ENCODE data around the gene TBKBP1. TPM values are rescaled to one million over a fixed set of nuclear protein-coding genes. Genes with fewer than 3 reads are reported as not detected.

TBKBP1 gene
- total and polyA plus RNA-seq, 9 of the 15 experiments (the other 6 are each of a cell fraction or from before 2014, with no cell fraction given), result 0.03 to 15.6 (median 6.8) TPM

DNA sequence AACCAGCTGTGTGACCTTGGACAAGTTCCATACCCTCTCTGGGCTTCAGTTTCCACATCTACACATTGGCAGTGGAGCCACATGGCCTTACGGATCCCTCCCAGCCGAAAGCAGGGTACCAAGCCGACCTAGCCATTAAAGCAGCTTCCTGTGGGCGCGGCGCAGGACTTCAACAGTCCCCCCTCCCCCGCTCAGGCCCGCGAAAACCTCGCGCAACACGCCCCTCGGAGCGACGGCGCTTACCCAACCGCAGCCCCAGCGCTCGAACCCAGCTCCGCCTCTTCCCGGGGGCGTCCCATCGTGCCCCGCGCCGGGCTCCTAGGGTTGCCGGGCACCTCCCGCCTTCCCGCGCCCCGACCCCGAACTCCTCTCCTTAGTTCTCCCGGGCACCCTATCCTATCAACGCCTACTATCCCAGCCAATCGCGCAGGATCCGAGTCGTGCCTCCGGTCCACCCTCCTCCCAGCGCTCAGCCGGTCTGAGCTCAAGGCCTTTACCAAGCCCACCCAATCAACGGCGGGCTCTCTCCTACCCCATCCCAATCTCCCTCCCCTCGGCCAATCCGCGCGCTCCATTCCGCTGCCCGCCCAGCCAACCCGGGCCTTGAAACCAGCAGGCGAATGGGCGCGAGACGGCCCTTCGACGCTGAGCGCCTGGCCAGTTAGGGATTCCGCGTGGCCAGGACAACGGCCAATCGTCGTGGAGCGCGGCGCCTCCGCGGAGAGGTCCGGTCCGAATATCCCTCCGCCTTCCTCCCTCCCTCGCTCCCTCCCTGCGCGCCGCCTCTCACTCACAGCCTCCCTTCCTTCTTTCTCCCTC lies 44.6 kb upstream of the TBKBP1 start, which contains the start of gene KPNB1 (continued):
- TF ChIP-seq, protein P1, sequence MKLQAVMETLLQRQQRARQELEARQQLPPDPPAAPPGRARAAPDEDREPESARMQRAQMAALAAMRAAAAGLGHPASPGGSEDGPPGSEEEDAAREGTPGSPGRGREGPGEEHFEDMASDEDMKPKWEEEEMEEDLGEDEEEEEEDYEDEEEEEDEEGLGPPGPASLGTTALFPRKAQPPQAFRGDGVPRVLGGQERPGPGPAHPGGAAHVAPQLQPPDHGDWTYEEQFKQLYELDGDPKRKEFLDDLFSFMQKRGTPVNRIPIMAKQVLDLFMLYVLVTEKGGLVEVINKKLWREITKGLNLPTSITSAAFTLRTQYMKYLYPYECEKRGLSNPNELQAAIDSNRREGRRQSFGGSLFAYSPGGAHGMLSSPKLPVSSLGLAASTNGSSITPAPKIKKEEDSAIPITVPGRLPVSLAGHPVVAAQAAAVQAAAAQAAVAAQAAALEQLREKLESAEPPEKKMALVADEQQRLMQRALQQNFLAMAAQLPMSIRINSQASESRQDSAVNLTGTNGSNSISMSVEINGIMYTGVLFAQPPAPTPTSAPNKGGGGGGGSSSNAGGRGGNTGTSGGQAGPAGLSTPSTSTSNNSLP (IDR thresholded peaks at IDR 0.05; ENCODE audit: borderline replicate concordance, low read depth, low read length), result no peak
- no peak for TF ChIP-seq GATA2 (CRISPR knock-in tag; IDR thresholded peaks at IDR 0.05)
- peak; percentile 64 for TF ChIP-seq JUND (IDR thresholded peaks at IDR 0.05; ENCODE audit: borderline replicate concordance, low read depth, low read length)
- peak; percentile 50; the same call in 1 of the 3 replicates for TF ChIP-seq JUND (tag; IDR thresholded peaks at IDR 0.05; ENCODE audit: borderline replicate concordance, low read depth, low read length)
- TF ChIP-seq ZC3H8 (IDR thresholded peaks at IDR 0.05), result no peak
- TF ChIP-seq, protein P2, sequence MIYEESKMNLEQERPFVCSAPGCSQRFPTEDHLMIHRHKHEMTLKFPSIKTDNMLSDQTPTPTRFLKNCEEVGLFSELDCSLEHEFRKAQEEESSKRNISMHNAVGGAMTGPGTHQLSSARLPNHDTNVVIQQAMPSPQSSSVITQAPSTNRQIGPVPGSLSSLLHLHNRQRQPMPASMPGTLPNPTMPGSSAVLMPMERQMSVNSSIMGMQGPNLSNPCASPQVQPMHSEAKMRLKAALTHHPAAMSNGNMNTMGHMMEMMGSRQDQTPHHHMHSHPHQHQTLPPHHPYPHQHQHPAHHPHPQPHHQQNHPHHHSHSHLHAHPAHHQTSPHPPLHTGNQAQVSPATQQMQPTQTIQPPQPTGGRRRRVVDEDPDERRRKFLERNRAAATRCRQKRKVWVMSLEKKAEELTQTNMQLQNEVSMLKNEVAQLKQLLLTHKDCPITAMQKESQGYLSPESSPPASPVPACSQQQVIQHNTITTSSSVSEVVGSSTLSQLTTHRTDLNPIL (CRISPR knock-in tag; IDR thresholded peaks at IDR 0.05), result no peak
- TF ChIP-seq, protein P3, sequence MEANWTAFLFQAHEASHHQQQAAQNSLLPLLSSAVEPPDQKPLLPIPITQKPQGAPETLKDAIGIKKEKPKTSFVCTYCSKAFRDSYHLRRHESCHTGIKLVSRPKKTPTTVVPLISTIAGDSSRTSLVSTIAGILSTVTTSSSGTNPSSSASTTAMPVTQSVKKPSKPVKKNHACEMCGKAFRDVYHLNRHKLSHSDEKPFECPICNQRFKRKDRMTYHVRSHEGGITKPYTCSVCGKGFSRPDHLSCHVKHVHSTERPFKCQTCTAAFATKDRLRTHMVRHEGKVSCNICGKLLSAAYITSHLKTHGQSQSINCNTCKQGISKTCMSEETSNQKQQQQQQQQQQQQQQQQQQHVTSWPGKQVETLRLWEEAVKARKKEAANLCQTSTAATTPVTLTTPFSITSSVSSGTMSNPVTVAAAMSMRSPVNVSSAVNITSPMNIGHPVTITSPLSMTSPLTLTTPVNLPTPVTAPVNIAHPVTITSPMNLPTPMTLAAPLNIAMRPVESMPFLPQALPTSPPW (CRISPR knock-in tag; IDR thresholded peaks at IDR 0.05), result peak; percentile 88
- no peak for TF ChIP-seq KLF10 (CRISPR knock-in tag; IDR thresholded peaks at IDR 0.05)
- peak; percentile 32; the same call in 1 of the 2 replicates for TF ChIP-seq MXI1 (IDR thresholded peaks at IDR 0.05; ENCODE audit: low read depth, low read length)
- TF ChIP-seq TGIF2 (CRISPR knock-in tag; IDR thresholded peaks at IDR 0.05), result no peak
- no peak for TF ChIP-seq ZNF224 (CRISPR knock-in tag; IDR thresholded peaks at IDR 0.05)
